ENCODE results near the gene CSMD2. TPM values are rescaled to one million over a fixed set of nuclear protein-coding genes. Genes with fewer than 3 reads are reported as not detected.

Gene CSMD2
- total and polyA plus RNA-seq, 7 experiments from 2014 or later: 0.02 TPM; not detected in 6

DNA sequence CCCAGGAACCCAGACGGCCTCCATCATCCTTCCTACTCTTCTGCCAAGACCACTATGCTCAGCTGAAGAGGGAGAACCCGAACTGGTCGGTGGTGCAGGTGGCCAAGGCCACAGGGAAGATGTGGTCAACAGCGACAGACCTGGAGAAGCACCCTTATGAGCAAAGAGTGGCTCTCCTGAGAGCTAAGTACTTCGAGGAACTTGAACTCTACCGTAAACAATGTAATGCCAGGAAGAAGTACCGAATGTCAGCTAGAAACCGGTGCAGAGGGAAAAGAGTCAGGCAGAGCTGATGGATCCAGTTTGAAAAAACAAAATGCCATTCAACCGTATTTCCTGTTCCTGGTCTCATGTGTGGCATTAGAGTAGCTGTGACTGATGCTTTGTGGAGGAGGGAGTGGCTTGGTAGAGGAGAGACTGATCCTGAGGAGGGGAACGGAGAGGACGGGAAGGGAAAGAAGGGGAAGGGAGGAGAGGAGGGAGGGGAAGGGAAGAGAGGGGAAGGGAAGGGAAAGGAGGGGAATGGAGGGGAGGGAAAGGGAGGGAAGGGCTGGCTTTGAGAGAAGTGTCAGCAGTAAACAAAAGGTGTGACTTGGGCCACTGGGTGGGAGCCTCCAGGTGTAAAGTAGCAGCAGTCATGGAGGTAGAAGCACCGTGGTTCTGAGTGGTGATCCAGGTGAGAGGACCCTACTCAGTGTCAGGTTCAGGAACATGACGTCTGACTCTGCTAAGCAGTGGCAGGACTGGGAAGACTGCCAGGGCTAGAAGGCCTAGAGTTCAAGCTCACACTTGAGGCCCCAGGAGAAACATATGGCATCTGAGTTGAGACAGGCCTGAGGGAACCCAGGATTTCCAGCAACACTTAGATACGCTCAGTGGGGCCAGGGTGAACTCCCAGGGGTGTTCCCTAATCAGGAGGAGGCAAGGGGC lies 300.3 kb downstream of the CSMD2 start:
- Mint-ChIP-seq H3K4me3 (no peak overlapping the region), H3K36me3 (peaks cover 0 to 3% (median 0%) of the 10 kb centered on the region in 5 donors), H3K27me3 (peaks cover 0 to 63% (median 26%) of the 10 kb centered on the region in 5 donors), H3K9me3 (peaks cover 0 to 4% (median 0%) of the 10 kb centered on the region in 11 donors), H3K4me1 (peaks cover 0 to 3% (median 0%) of the 10 kb centered on the region in 7 donors), H3K27ac (no peak overlapping the region)
- Histone ChIP-seq H3K9me3 (ENCODE audit: control insufficient read depth in 2 of 3, low read length in 3 of 3) (no peaks in the 10 kb centered on the region), H3K27ac (ENCODE audit: low read depth, low read length) (no peak overlapping the region), H3K36me3 (ENCODE audit: control insufficient read depth in 2 of 3, insufficient read depth in 3 of 3, low read length in 3 of 3) (no peaks in the 10 kb centered on the region), H3K4me3 (ENCODE audit: low read length) (no peak overlapping the region), H3K27me3 (ENCODE audit: control insufficient read depth in 2 of 2, insufficient read depth in 2 of 2, low read length in 2 of 2) (peaks cover 0 to 3% of the 10 kb centered on the region in 2 donors), H3K4me1 (ENCODE audit: control insufficient read depth in 2 of 2, insufficient read depth in 2 of 2, low read length in 2 of 2) (no peaks in the 10 kb centered on the region)
- no peak for DNase-seq
- intact Hi-C loops (cut with micrococcal nuclease): no loop called here
- ChIA-PET CTCF (interaction anchor here (1.7 kb wide), 1 partner anchor 18 kb away, joined by 3 read pairs; no protein-coding TSS in a partner anchor), POLR2A (no interaction called here)
- ATAC-seq: no peak

DNA sequence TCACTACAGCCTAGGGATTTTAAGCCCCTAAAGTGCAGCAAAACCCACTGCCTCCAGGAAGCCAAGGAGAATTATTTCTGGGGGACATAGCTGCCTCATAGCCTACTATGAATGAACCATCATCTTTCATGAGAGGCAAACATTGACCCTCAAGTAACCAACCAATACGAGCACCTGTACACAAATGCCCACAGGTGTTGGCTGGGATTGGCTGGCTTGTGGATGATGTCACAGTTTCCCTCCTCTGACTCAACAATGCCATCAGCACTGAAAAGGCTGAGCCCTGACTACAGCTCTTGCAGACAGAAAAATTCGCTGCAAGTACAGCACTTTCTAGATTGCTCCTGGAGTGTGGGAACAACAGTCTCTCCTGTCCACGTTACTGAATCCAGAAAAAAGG lies 301.3 kb downstream of the CSMD2 start, which contains the start of gene HMGB4:
HMGB4 (plus strand) TSS at position 301 of the 400 bp plus-strand sequence. CDS start 113 bp downstream, outside the sequence.
- Mint-ChIP-seq H3K4me1 (peaks cover 0 to 3% (median 0%) of the 10 kb centered on the region in 7 donors), H3K36me3 (peaks cover 0 to 3% (median 0%) of the 10 kb centered on the region in 5 donors), H3K27me3 (peaks cover 3 to 65% (median 25%) of the 10 kb centered on the region in 5 donors), H3K27ac (no peak within 1 kb of the TSS), H3K9me3 (peaks cover 0 to 3% (median 0%) of the 10 kb centered on the region in 11 donors), H3K4me3 (no peak within 1 kb of the TSS)
- peaks cover 0 to 3% of the 10 kb centered on the region in 2 donors for H3K27me3 ChIP-seq (ENCODE audit: control insufficient read depth in 2 of 2, insufficient read depth in 2 of 2, low read length in 2 of 2)
- no peak within 1 kb of the TSS for H3K4me3 ChIP-seq (ENCODE audit: low read length)
- H3K9me3 ChIP-seq (ENCODE audit: control insufficient read depth in 2 of 3, low read length in 3 of 3): no peaks in the 10 kb centered on the region
- ChIA-PET CTCF (interaction anchor here (0.9 to 1.7 kb wide), 2 partner anchors 8 to 18 kb away, joined by 3 read pairs; no protein-coding TSS in a partner anchor), POLR2A (no interaction called here)
- DNase-seq: no peak
- no peak for ATAC-seq
- no peaks in the 10 kb centered on the region for H3K4me1 ChIP-seq (ENCODE audit: control insufficient read depth in 2 of 2, insufficient read depth in 2 of 2, low read length in 2 of 2)
- no peaks in the 10 kb centered on the region for H3K36me3 ChIP-seq (ENCODE audit: control insufficient read depth in 2 of 3, insufficient read depth in 3 of 3, low read length in 3 of 3)
- H3K27ac ChIP-seq (ENCODE audit: low read depth, low read length): no peak within 1 kb of the TSS
- intact Hi-C loops (cut with micrococcal nuclease): no loop called here

DNA sequence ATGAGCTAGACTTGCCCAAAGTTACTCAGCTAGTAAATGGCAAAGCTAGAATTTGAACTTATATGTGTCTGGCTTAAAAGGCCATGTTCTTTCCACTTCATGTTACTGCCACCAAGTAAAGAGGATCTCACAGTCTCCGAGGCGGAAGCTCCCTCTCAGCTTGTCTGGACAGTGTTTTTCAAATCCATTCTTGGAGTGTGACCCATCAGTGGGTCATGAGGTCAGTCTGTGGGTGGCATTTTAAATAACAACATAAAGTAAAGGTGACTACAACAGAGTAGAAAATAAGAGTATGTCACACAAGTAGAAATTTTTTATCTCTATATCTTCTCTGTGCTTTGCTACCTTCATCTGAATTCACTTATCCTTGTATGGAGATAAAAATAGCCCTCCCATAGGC lies 304.4 kb downstream of the CSMD2 start:
- H3K36me3 ChIP-seq (ENCODE audit: control insufficient read depth in 2 of 3, insufficient read depth in 3 of 3, low read length in 3 of 3): no peaks in the 10 kb centered on the region
- no peaks in the 10 kb centered on the region for H3K27me3 ChIP-seq (ENCODE audit: control insufficient read depth in 2 of 2, insufficient read depth in 2 of 2, low read length in 2 of 2)
- ChIA-PET CTCF (no interaction called here), POLR2A (no interaction called here)
- Mint-ChIP-seq H3K9me3 (peaks cover 0 to 3% (median 0%) of the 10 kb centered on the region in 11 donors), H3K27ac (no peak overlapping the region), H3K4me1 (no peaks in the 10 kb centered on the region), H3K4me3 (no peak overlapping the region), H3K27me3 (peaks cover 3 to 72% (median 27%) of the 10 kb centered on the region in 5 donors), H3K36me3 (peaks cover 0 to 3% (median 0%) of the 10 kb centered on the region in 5 donors)
- no peak for DNase-seq
- intact Hi-C loops (cut with micrococcal nuclease): no loop called here
- H3K4me1 ChIP-seq (ENCODE audit: control insufficient read depth in 2 of 2, insufficient read depth in 2 of 2, low read length in 2 of 2): no peaks in the 10 kb centered on the region
- H3K27ac ChIP-seq (ENCODE audit: low read depth, low read length): no peak overlapping the region
- ATAC-seq: no peak
- H3K9me3 ChIP-seq (ENCODE audit: control insufficient read depth in 2 of 3, low read length in 3 of 3): no peaks in the 10 kb centered on the region
- H3K4me3 ChIP-seq (ENCODE audit: low read length): no peak overlapping the region

DNA sequence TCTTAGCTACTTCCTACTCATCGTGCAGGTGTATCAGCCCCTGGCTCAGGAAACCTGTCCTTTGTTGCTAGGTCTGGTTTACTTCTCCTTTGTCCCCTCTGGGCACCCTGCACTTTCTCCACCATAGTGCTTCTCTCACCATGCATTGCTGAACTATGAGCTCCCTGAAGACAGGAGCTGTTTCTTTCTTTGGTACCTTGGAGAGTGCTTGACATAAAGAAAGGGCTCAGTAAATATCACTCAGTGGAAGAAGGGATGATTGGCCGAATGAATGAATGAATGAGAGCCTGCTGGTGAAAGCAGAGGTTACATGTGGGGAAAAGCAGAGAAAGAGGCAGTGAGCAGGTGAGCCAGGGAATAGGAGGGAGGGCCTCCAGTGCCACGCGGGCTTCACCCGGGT lies 310.9 kb downstream of the CSMD2 start:
- CTCF ChIA-PET: no interaction called here
- Mint-ChIP-seq H3K27me3 (peaks cover 1 to 52% (median 29%) of the 10 kb centered on the region in 5 donors), H3K4me1 (no peaks in the 10 kb centered on the region), H3K36me3 (no peaks in the 10 kb centered on the region), H3K9me3 (peaks cover 0 to 3% (median 0%) of the 10 kb centered on the region in 11 donors), H3K27ac (no peak overlapping the region), H3K4me3 (no peak overlapping the region)
- Histone ChIP-seq H3K36me3 (ENCODE audit: control insufficient read depth in 2 of 3, insufficient read depth in 3 of 3, low read length in 3 of 3) (no peaks in the 10 kb centered on the region), H3K4me3 (ENCODE audit: low read length) (no peak overlapping the region), H3K4me1 (ENCODE audit: control insufficient read depth in 2 of 2, insufficient read depth in 2 of 2, low read length in 2 of 2) (no peaks in the 10 kb centered on the region), H3K9me3 (ENCODE audit: control insufficient read depth in 2 of 3, low read length in 3 of 3) (no peaks in the 10 kb centered on the region), H3K27me3 (ENCODE audit: control insufficient read depth in 2 of 2, insufficient read depth in 2 of 2, low read length in 2 of 2) (no peaks in the 10 kb centered on the region), H3K27ac (ENCODE audit: low read depth, low read length) (no peak overlapping the region)
- intact Hi-C loops (cut with micrococcal nuclease): no loop called here
- no peak for DNase-seq
- no peak for ATAC-seq
- POLR2A ChIA-PET: no interaction called here

DNA sequence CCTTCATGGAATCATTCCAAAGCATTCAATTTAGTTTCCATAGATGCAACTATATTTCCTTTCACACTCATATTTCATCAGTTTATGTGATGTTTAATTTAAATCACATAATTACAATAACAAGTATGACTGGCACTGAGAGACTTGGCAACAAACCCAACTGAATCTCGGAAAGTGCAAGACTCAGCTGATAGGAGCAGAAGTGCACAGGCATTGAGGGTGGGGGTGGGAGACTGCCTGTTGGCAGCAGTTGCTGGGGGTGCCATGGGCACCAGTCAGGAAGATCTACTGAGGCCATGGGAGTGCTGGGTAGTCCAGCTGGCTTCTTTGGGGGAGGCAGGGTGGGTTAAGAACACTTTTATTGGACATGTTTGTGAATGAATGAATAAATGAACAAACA lies 311.6 kb downstream of the CSMD2 start:
- Mint-ChIP-seq H3K36me3 (no peaks in the 10 kb centered on the region), H3K4me1 (no peaks in the 10 kb centered on the region), H3K4me3 (no peak overlapping the region), H3K27me3 (peaks cover 1 to 50% (median 30%) of the 10 kb centered on the region in 5 donors), H3K27ac (no peak overlapping the region), H3K9me3 (peaks cover 0 to 3% (median 0%) of the 10 kb centered on the region in 11 donors)
- Histone ChIP-seq H3K27me3 (ENCODE audit: control insufficient read depth in 2 of 2, insufficient read depth in 2 of 2, low read length in 2 of 2) (no peaks in the 10 kb centered on the region), H3K27ac (ENCODE audit: low read depth, low read length) (no peak overlapping the region), H3K9me3 (ENCODE audit: control insufficient read depth in 2 of 3, low read length in 3 of 3) (no peaks in the 10 kb centered on the region), H3K4me3 (ENCODE audit: low read length) (no peak overlapping the region), H3K4me1 (ENCODE audit: control insufficient read depth in 2 of 2, insufficient read depth in 2 of 2, low read length in 2 of 2) (no peaks in the 10 kb centered on the region), H3K36me3 (ENCODE audit: control insufficient read depth in 2 of 3, insufficient read depth in 3 of 3, low read length in 3 of 3) (no peaks in the 10 kb centered on the region)
- no peak for ATAC-seq
- intact Hi-C loops (cut with micrococcal nuclease): no loop called here
- POLR2A ChIA-PET: no interaction called here
- CTCF ChIA-PET: no interaction called here
- no peak for DNase-seq

DNA sequence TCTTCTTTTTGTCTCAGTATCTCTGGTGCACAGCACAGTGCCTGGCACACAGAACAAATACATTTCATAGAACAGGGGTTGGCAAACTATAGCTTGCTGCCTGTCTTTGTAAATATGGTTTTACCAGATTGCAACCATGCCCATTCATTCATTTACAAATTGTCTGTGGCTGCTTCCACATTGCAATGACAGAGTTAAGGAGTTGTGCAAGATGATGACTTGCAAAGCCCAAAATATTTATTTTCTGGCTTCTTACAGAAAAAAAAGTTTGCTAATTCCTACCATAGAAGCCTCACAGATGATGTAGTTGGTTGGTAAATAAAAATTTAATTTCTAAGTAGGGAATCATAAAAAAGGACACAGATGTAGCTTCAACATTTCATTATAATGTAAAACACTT lies 312.3 kb downstream of the CSMD2 start:
- H3K4me3 ChIP-seq (ENCODE audit: low read length): no peak overlapping the region
- no peaks in the 10 kb centered on the region for H3K4me1 ChIP-seq (ENCODE audit: control insufficient read depth in 2 of 2, insufficient read depth in 2 of 2, low read length in 2 of 2)
- ATAC-seq (no peak), DNase-seq (no peak)
- ChIA-PET CTCF (no interaction called here), POLR2A (no interaction called here)
- no peaks in the 10 kb centered on the region for H3K27me3 ChIP-seq (ENCODE audit: control insufficient read depth in 2 of 2, insufficient read depth in 2 of 2, low read length in 2 of 2)
- Mint-ChIP-seq H3K36me3 (no peaks in the 10 kb centered on the region), H3K4me3 (no peak overlapping the region), H3K9me3 (peaks cover 0 to 3% (median 0%) of the 10 kb centered on the region in 11 donors), H3K4me1 (no peaks in the 10 kb centered on the region), H3K27ac (no peak overlapping the region), H3K27me3 (peaks cover 1 to 43% (median 29%) of the 10 kb centered on the region in 5 donors)
- no peaks in the 10 kb centered on the region for H3K36me3 ChIP-seq (ENCODE audit: control insufficient read depth in 2 of 3, insufficient read depth in 3 of 3, low read length in 3 of 3)
- no peak overlapping the region for H3K27ac ChIP-seq (ENCODE audit: low read depth, low read length)
- intact Hi-C loops (cut with micrococcal nuclease): no loop called here
- H3K9me3 ChIP-seq (ENCODE audit: control insufficient read depth in 2 of 3, low read length in 3 of 3): no peaks in the 10 kb centered on the region
